Esophagus squamous epithelium (tissue), 5 donors: Measurements from ENCODE around the gene CYB561. TPM values are rescaled to one million over a fixed set of nuclear protein-coding genes. Genes with fewer than 3 reads are reported as not detected.

Source experiments
- DNase-seq: peaks from one replicate; lab custom pipeline; 2025; lab: John Stamatoyannopoulos, UW
- H3K27ac ChIP-seq, 4 donors: fragments of 200-600 bp; sonication (generic); one replicate each; pipeline ENCODE4 v1.5.1; 2016 to 2019; ENCODE audit warnings: mild to moderate bottlenecking in 1 of 4
- H3K27me3 ChIP-seq, 4 donors: fragments of 200-600 bp; sonication (generic); 1 replicate in 3 of 4; 2 replicates in 1 of 4; pipeline versions ENCODE4 v1.5.1 to v1.6.0; 2017 to 2021; ENCODE audit warnings: antibody characterized with exemption in 1 of 4
- H3K36me3 ChIP-seq, 3 donors: fragments of 200-600 bp; sonication (generic); one replicate each; pipeline ENCODE4 v1.5.1; 2016 to 2019
- H3K4me1 ChIP-seq, 3 donors: fragments of 200-600 bp; sonication (generic); one replicate each; pipeline ENCODE4 v1.5.1; 2017 to 2019
- H3K4me3 ChIP-seq, 4 donors: fragments of 200-600 bp; sonication (generic); 1 replicate in 3 of 4; 2 replicates in 1 of 4; pipeline ENCODE4 v1.5.1; 2016 to 2019; ENCODE audit warnings: mild to moderate bottlenecking in 2 of 4, moderate library complexity in 1 of 4
- H3K9me3 ChIP-seq, 3 donors: fragments of 200-600 bp; sonication (generic); one replicate each; pipeline ENCODE4 v1.5.1; 2016 to 2019
- POLR2A ChIP-seq, 4 donors: fragments of 450-650 bp; IDR thresholded peaks; one replicate each; pipeline ENCODE4 v1.6.1; 2017; ENCODE audit warnings: antibody characterized with exemption in 4 of 4, mild to moderate bottlenecking in 4 of 4, moderate library complexity in 3 of 4
- WGBS, 2 donors: methylation state at CpG; one replicate each; pipeline ENCODE4 v1.1.5; 2018; 5-methylcytosine and 5-hydroxymethylcytosine counted together
- intact Hi-C: fragments of 100-400 bp; cut with DNase I; formaldehyde crosslinking; loops from one replicate; pipeline ENCODE4 v1.15.0; 2022
- total RNA-seq, 4 donors: library from RNA; depleted of rRNA; stranded (reverse); fragments of >200 nt; gene quantifications; one replicate each; pipeline ENCODE4 v1.1.0, GENCODE V29; 2016
- TF ChIP-seq, protein P1 (sequence below), 6 experiments: fragments of 450-650 bp in 4 of 6; fragments of 200-600 bp in 2 of 6; sonication (generic) in 2 of 6; IDR thresholded peaks; one replicate each; pipeline ENCODE4 v1.5.1; 2016 to 2019; ENCODE audit warnings: antibody characterized with exemption in 6 of 6, mild to moderate bottlenecking in 4 of 6, moderate library complexity in 4 of 6
- donor health status: DM: yes; HTN: yes; CAD: no.

CYB561 gene
- total RNA-seq, 4 donors from 2014 or later, result 32.4 to 95.6 (median 42.4) TPM

- Histone ChIP-seq H3K27me3 (no peaks in the 10 kb centered on the region), H3K36me3 (peaks cover 0 to 35% (median 0%) of the 10 kb centered on the region in 3 donors), H3K4me3 (peak overlapping the region in 1 of 4 donors; percentile 2), H3K27ac (peak overlapping the region in 3 of 4 donors; percentile 31 to 63 (median 43)), H3K4me1 (peaks cover 29 to 95% (median 67%) of the 10 kb centered on the region in 3 donors), H3K9me3 (no peaks in the 10 kb centered on the region)
- 56 to 82% methylated on average over 6 to 21 of the region's 46 CpGs for WGBS, 2 donors
- no peak for DNase-seq
- intact Hi-C loops, result no loop called here
- TF ChIP-seq, protein P1, sequence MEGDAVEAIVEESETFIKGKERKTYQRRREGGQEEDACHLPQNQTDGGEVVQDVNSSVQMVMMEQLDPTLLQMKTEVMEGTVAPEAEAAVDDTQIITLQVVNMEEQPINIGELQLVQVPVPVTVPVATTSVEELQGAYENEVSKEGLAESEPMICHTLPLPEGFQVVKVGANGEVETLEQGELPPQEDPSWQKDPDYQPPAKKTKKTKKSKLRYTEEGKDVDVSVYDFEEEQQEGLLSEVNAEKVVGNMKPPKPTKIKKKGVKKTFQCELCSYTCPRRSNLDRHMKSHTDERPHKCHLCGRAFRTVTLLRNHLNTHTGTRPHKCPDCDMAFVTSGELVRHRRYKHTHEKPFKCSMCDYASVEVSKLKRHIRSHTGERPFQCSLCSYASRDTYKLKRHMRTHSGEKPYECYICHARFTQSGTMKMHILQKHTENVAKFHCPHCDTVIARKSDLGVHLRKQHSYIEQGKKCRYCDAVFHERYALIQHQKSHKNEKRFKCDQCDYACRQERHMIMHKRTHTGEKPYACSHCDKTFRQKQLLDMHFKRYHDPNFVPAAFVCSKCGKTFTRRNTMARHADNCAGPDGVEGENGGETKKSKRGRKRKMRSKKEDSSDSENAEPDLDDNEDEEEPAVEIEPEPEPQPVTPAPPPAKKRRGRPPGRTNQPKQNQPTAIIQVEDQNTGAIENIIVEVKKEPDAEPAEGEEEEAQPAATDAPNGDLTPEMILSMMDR (IDR thresholded peaks at IDR 0.05), result no peak
- no peak for TF ChIP-seq POLR2A (IDR thresholded peaks at IDR 0.05)
These were observed 7.7 kb downstream of the CYB561 start for GRCh38 chr17:63438092-63439051.

- DNase-seq, result no peak
- Histone ChIP-seq H3K9me3 (no peaks in the 10 kb centered on the region), H3K27me3 (no peaks in the 10 kb centered on the region), H3K36me3 (peaks cover 0 to 44% (median 0%) of the 10 kb centered on the region in 3 donors), H3K4me1 (peaks cover 29 to 100% (median 70%) of the 10 kb centered on the region in 3 donors), H3K4me3 (no peak overlapping the region), H3K27ac (peak overlapping the region in 1 of 4 donors; percentile 31)
- 73% methylated on average over 5 of the region's 55 CpGs; no CpG with 5 or more reads in 1 of the 2 donors for WGBS, 2 donors
- intact Hi-C loops, result no loop called here
- TF ChIP-seq POLR2A (IDR thresholded peaks at IDR 0.05), result no peak
- TF ChIP-seq, protein P1 (IDR thresholded peaks at IDR 0.05), result no peak
These were observed 8.6 kb downstream of the CYB561 start for GRCh38 chr17:63437287-63438091.

DNA sequence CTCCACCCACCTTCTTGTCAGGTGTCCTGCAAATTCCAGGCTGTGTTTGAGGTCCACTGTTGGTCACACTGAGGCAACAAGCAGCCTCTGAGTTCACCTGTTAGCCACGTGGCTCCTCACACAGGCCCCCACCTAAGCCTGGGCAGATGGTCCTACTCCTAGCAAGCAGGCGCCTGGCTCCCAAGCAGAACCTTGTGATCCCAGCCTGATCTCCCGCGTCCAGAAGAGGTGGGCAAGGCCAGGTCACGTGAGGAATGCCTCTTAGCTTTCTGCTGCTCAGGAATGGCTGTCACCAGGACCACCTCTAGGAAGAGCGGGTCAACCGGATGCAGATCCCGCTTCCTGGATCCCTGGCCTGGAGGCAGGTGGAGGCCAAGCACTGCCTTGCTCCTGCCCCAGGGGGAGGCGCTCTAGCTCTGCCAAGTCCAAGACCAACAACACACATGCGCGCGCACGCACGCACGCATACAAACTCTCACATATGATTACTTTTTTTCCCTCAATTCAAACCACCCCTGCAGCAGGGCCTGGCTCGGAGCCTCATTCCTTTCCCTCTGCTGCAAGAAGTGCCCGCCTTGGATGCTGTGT lies 9.5 kb downstream of the CYB561 start:
- Histone ChIP-seq H3K4me1 (peaks cover 29 to 98% (median 67%) of the 10 kb centered on the region in 3 donors), H3K36me3 (peaks cover 0 to 42% (median 0%) of the 10 kb centered on the region in 3 donors), H3K4me3 (no peak overlapping the region), H3K27ac (peak overlapping the region in 1 of 4 donors; percentile 34), H3K27me3 (no peaks in the 10 kb centered on the region), H3K9me3 (no peaks in the 10 kb centered on the region)
- WGBS, 2 donors, result 93 to 98% methylated on average over 6 to 13 of the region's 17 CpGs
- TF ChIP-seq, protein P1 (IDR thresholded peaks at IDR 0.05), result peak in 1 of 6 experiments; percentile 25
- no peak for TF ChIP-seq POLR2A (IDR thresholded peaks at IDR 0.05)
- intact Hi-C loops, result no loop called here
- no peak for DNase-seq

DNA sequence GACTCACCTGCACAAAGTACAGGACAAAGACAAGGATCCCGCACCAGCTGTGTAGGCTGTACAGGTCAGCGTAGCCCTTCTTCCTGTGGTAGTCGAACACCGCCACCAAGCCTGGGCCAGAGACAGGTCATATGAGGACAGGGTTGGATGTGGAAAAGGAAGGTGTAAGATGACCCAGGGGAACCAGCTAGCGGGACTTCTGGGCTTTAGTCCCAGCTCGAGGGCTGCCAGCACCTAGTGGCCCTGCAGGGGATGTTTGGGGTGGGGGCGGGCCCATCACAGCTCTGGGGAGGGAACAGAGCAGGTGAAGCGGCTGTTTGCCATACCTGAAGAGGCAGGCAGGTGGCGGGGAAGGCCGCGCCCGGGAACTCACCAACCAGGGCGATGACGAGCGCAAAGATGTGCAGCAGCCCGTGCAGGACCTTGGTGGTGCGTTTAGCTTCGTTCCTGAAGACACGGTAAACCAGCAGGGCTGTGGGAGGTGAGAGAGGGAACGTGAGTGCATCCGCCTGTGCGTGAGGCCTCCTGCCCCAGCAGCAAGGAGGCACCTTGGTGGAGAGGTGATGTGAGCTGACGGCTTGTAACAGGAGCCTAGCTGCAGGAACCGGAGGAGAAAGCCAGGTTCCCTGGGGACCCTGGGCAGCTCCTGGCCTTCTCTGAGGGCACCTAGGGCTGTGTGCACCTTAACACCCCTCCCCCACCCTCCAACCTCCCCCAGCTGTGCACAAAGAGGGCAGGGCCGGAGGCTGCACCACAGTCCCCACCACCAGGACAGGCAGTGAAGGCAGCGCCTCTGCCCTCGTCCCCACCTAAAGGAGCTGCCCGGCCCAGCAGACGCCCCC lies 10.2 kb downstream of the CYB561 start:
- 30 to 60% methylated on average over 15 to 16 of the region's 29 CpGs for WGBS, 2 donors
- TF ChIP-seq, protein P1 (IDR thresholded peaks at IDR 0.05), result peak in 5 of 6 experiments; percentile 19 to 55 (median 50)
- TF ChIP-seq POLR2A (IDR thresholded peaks at IDR 0.05), result no peak
- Histone ChIP-seq H3K27ac (peak overlapping the region; percentile 51 to 81 (median 69)), H3K4me1 (peaks cover 29 to 91% (median 67%) of the 10 kb centered on the region in 3 donors), H3K27me3 (no peaks in the 10 kb centered on the region), H3K9me3 (no peaks in the 10 kb centered on the region), H3K36me3 (peaks cover 0 to 40% (median 0%) of the 10 kb centered on the region in 3 donors), H3K4me3 (no peak overlapping the region)
- intact Hi-C loops, result no loop called here
- no peak for DNase-seq
